ENCODE measurements around the gene PIK3CD.

DNA sequence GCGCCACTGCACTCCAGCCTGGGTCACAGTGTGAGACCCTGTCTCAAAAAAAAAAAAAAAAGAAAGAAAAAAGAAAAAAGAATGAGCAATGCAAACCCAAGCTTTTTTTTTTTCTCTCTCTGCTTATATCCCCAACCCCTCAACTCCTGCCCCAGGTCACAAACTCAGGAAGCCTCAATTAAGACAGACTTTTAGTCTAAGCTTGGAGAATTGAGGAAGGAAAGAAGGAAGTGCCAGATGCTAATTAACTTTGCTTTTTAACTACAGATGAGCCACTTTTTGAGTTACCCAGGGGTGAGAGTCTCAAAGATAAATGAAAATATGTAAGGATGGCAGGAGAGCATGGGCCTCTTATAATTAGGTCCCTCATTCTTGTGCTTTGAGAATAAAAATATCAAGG is 33.3 kb downstream of the PIK3CD start:
- TF ChIP-seq, protein P1, sequence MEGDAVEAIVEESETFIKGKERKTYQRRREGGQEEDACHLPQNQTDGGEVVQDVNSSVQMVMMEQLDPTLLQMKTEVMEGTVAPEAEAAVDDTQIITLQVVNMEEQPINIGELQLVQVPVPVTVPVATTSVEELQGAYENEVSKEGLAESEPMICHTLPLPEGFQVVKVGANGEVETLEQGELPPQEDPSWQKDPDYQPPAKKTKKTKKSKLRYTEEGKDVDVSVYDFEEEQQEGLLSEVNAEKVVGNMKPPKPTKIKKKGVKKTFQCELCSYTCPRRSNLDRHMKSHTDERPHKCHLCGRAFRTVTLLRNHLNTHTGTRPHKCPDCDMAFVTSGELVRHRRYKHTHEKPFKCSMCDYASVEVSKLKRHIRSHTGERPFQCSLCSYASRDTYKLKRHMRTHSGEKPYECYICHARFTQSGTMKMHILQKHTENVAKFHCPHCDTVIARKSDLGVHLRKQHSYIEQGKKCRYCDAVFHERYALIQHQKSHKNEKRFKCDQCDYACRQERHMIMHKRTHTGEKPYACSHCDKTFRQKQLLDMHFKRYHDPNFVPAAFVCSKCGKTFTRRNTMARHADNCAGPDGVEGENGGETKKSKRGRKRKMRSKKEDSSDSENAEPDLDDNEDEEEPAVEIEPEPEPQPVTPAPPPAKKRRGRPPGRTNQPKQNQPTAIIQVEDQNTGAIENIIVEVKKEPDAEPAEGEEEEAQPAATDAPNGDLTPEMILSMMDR (conservative IDR thresholded peaks at IDR 0.05; ENCODE audit: low read depth, low read length): no peak
- TF ChIP-seq EZH2 (IDR thresholded peaks at IDR 0.05; ENCODE audit: low read length, unreplicated experiment) (no peak), EZH2phosphoT487 (IDR thresholded peaks at IDR 0.05; ENCODE audit: borderline replicate concordance, low read length) (no peak)
